ENCODE results near the gene LYRM1.

DNA sequence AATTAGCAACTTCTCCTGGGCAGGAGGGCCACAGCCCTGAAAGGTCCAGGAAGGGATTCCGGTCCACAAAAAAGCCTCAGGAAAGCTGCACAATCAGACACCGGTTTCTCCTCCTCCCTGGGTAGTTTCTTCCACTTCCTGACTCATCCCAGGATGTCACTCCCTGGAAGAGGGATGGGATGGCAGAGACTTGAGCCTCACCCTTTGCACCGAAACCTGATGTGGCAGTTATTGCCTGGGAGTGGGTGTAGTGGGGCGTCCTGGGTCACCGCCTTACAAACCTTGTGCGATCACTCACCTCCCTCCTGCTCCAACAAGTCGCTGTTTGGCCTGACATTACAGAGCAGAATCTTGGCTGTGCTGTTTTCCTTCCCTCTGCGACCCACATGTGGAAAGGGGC lies 70.8 kb downstream of the LYRM1 start:
- TF ChIP-seq POLR2A (IDR thresholded peaks at IDR 0.05), result no peak
- TF ChIP-seq, protein P1, sequence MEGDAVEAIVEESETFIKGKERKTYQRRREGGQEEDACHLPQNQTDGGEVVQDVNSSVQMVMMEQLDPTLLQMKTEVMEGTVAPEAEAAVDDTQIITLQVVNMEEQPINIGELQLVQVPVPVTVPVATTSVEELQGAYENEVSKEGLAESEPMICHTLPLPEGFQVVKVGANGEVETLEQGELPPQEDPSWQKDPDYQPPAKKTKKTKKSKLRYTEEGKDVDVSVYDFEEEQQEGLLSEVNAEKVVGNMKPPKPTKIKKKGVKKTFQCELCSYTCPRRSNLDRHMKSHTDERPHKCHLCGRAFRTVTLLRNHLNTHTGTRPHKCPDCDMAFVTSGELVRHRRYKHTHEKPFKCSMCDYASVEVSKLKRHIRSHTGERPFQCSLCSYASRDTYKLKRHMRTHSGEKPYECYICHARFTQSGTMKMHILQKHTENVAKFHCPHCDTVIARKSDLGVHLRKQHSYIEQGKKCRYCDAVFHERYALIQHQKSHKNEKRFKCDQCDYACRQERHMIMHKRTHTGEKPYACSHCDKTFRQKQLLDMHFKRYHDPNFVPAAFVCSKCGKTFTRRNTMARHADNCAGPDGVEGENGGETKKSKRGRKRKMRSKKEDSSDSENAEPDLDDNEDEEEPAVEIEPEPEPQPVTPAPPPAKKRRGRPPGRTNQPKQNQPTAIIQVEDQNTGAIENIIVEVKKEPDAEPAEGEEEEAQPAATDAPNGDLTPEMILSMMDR (IDR thresholded peaks at IDR 0.05), result no peak

All from lower leg skin (tissue), 3 donors.